ENCODE data around the gene INPP5D. TPM values are rescaled to one million over a fixed set of nuclear protein-coding genes. Genes with fewer than 3 reads are reported as not detected.

INPP5D gene
- total and polyA plus RNA-seq, 2 of the 8 experiments (the other 6 are each of a cell fraction or from before 2014, with no cell fraction given) = 4.5 to 7.1 TPM

DNA sequence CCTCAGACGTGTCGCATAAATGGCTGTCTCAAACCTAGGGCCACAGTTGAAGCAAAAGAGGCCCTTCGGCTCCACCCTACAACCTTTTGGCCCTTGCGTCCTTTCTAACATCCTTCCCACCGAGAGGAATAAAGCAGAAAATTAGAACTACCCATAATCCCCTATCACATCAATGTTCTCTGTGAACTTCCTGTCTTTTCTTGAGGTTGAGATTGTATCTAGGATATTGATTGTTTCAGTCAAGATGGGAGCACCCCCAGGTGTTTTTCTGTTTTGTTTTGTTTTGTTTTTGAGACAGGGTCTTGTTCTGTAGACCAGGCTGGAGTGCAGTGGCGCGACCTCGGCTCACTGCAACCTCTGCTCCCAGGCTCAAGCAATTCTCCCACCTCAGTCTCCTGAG is 23.6 kb downstream of the INPP5D start:
- no peak overlapping the region for H3K9ac ChIP-seq (replicated peaks in 1 of 4; ENCODE audit: extremely low read depth in 1 of 4, low read depth in 3 of 4, low read length in 3 of 4)
- no peak overlapping the region; the same call in 1 of the 2 replicates for H4K8ac ChIP-seq (ENCODE audit: extremely low read depth, insufficient read depth, low read length)
- H3K18ac ChIP-seq (ENCODE audit: extremely low read depth, low read length) = no peak overlapping the region
- no peak overlapping the region for H3K56ac ChIP-seq (replicated peaks; ENCODE audit: insufficient read length, low read depth, low read length)
- no peaks in the 10 kb centered on the region for H3K79me2 ChIP-seq (ENCODE audit: control insufficient read depth in 1 of 2, insufficient read depth in 2 of 2, low read length in 2 of 2)
- no peak overlapping the region for H3K23ac ChIP-seq (ENCODE audit: insufficient read length)
- H3K36me3 ChIP-seq (ENCODE audit: control insufficient read depth in 2 of 4, insufficient read depth in 4 of 4, low read length in 3 of 4) = no peaks in the 10 kb centered on the region
- H3K4me1 ChIP-seq (replicated peaks in 1 of 4; ENCODE audit: control insufficient read depth in 3 of 4, insufficient read depth in 4 of 4, low read length in 3 of 4) = peaks cover 0 to 5% (median 3%) of the 10 kb centered on the region in 4 experiments; a peak in 3 of 7 replicates
- FAIRE-seq (no peak), DNase-seq (ENCODE audit: low read depth in 1 of 2, low spot score in 2 of 2) (no peak)
- no peaks in the 10 kb centered on the region for H3K23me2 ChIP-seq (ENCODE audit: low read depth, low read length)
- no peaks in the 10 kb centered on the region for H3K79me1 ChIP-seq (ENCODE audit: low read depth, low read length)
- H2BK120ac ChIP-seq (replicated peaks; ENCODE audit: low read depth, low read length) = no peak overlapping the region
- no peak overlapping the region for H4K91ac ChIP-seq (replicated peaks; ENCODE audit: insufficient read length, low read length)
- H2BK20ac ChIP-seq (ENCODE audit: low read length) = no peak overlapping the region
- H3K27me3 ChIP-seq (replicated peaks in 1 of 4; ENCODE audit: control insufficient read depth in 3 of 4, extremely low read depth in 1 of 4, insufficient read depth in 3 of 4, low read length in 3 of 4) = no peaks in the 10 kb centered on the region
- H3K27ac ChIP-seq (ENCODE audit: low read depth, low read length) = no peak overlapping the region
- no peak overlapping the region for H2BK5ac ChIP-seq (ENCODE audit: low read depth, low read length)
- H3K4me3 ChIP-seq (ENCODE audit: extremely low read depth in 1 of 4, insufficient read depth in 2 of 4, low read depth in 3 of 4, low read length in 4 of 4) = no peak overlapping the region
- no peak overlapping the region for H2BK15ac ChIP-seq (ENCODE audit: low read length)
- H2BK12ac ChIP-seq (ENCODE audit: low read depth, low read length) = 0 out of 2 replicates have a peak overlapping the region, but pooled peaks have one; percentile 12
- H2AFZ ChIP-seq (ENCODE audit: low read length) = no peak overlapping the region
- no peaks in the 10 kb centered on the region for H4K20me1 ChIP-seq (replicated peaks in 1 of 2; ENCODE audit: control insufficient read depth in 1 of 2, insufficient read depth in 2 of 2, low read length in 2 of 2)
- no peaks in the 10 kb centered on the region for H3K9me3 ChIP-seq (ENCODE audit: insufficient read depth in 2 of 2, low read depth in 1 of 2, low read length in 1 of 2)
- WGBS, 2 experiments (ENCODE audit: extremely low coverage in 1 of 2, insufficient coverage in 1 of 2, insufficient read length in 1 of 2, insufficient replicate concordance in 2 of 2, low coverage in 1 of 2, low lambda C conversion rate in 2 of 2, missing lambda C conversion rate in 1 of 2) = 91% methylated on average over 8 of the region's 8 CpGs; no CpG with 5 or more reads in 1 of the 2 experiments
- H3K4me2 ChIP-seq (ENCODE audit: insufficient read depth in 1 of 2, low read depth in 2 of 2, low read length in 2 of 2) = no peak overlapping the region
- no peak overlapping the region for H2AK5ac ChIP-seq (ENCODE audit: low read depth, low read length)
- CTCF ChIA-PET (ENCODE audit: partially characterized antibody) = interaction anchor here (0.9 to 3.3 kb wide), 4 partner anchors 15 to 46 kb away, joined by 3 to 11 read pairs (median 8); no protein-coding TSS in a partner anchor
- no peak overlapping the region for H3K4ac ChIP-seq (replicated peaks; ENCODE audit: insufficient read length, low read depth, low read length)
- POLR2A ChIA-PET (ENCODE audit: partially characterized antibody) = interaction anchor here (1.0 kb wide), 1 partner anchor 124 kb away, joined by 3 read pairs; no protein-coding TSS in a partner anchor
- H4K5ac ChIP-seq (ENCODE audit: insufficient read length, low read depth, low read length) = no peak overlapping the region
- no peak overlapping the region for H3K14ac ChIP-seq (ENCODE audit: insufficient read length)
- TF ChIP-seq CBX5 (IDR thresholded peaks at IDR 0.05; ENCODE audit: low read depth, low read length) = no peak
- no peak for TF ChIP-seq USF2 (IDR thresholded peaks at IDR 0.05; ENCODE audit: low read length)
- no peak for TF ChIP-seq RNF2 (IDR thresholded peaks at IDR 0.05; ENCODE audit: borderline replicate concordance, low read depth, low read length, missing control alignments, poor library complexity, severe bottlenecking)
- TF ChIP-seq SP1 (IDR thresholded peaks at IDR 0.05; ENCODE audit: low read depth, low read length) = no peak
- TF ChIP-seq, protein P1, sequence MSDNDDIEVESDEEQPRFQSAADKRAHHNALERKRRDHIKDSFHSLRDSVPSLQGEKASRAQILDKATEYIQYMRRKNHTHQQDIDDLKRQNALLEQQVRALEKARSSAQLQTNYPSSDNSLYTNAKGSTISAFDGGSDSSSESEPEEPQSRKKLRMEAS (IDR thresholded peaks at IDR 0.05) = no peak

Data from H1 (cell line).